NB4 (cell line): ENCODE results near the gene SHLD1.

ENCODE experiments used
- MYC ChIP-seq: IDR thresholded peaks from 2 replicates; pipeline ENCODE4 v1.6.1; 2011; ENCODE audit warnings: low read depth, low read length
- POLR2A ChIP-seq: IDR thresholded peaks from 2 replicates; pipeline ENCODE4 v1.6.1; 2011; ENCODE audit warnings: mild to moderate bottlenecking; ENCODE audit not compliant: insufficient read length; ENCODE audit errors: extremely low read depth
- TF ChIP-seq, protein P1 (sequence below): IDR thresholded peaks from one replicate; pipeline ENCODE4 v1.5.1; 2012; ENCODE audit warnings: low read depth, low read length
- TF ChIP-seq, protein P2 (sequence below): IDR thresholded peaks from 2 replicates; pipeline ENCODE4 v1.6.1; 2011; ENCODE audit warnings: low read depth, low read length

DNA sequence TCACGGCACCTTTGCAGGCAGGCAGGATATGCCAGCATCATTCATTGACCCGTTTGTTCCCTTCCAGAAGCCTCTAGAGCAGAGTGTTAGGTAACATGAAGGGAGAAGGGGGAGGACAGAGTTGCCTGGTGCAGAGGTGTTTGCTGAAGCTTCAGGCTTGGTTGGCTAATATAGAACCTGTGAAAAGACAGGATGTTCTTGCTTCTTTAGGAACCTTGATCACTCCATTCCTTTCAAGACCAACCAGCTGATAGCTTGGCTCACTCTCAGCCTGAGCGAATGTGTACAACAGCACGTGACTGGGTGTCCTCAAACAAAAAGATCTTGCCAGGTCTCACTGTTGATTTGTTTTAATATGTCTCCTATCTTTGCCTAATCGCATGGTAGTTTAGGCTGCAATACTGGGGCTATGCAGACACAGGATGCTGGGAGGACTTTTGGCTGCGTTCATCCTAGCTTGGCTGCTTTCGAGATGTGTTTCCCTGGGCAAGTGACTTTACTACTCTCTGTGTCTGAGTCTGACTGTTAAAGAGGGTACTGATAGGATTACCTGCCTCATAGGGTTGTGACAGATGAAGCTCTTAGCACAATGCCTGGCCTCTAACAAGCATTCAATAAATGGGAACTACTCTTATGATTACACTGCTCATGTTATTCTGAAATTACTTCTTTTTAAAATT is 16.0 kb downstream of the SHLD1 start:
- TF ChIP-seq POLR2A: no peak
- TF ChIP-seq, protein P1, sequence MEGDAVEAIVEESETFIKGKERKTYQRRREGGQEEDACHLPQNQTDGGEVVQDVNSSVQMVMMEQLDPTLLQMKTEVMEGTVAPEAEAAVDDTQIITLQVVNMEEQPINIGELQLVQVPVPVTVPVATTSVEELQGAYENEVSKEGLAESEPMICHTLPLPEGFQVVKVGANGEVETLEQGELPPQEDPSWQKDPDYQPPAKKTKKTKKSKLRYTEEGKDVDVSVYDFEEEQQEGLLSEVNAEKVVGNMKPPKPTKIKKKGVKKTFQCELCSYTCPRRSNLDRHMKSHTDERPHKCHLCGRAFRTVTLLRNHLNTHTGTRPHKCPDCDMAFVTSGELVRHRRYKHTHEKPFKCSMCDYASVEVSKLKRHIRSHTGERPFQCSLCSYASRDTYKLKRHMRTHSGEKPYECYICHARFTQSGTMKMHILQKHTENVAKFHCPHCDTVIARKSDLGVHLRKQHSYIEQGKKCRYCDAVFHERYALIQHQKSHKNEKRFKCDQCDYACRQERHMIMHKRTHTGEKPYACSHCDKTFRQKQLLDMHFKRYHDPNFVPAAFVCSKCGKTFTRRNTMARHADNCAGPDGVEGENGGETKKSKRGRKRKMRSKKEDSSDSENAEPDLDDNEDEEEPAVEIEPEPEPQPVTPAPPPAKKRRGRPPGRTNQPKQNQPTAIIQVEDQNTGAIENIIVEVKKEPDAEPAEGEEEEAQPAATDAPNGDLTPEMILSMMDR: no peak
- TF ChIP-seq MYC: no peak
- TF ChIP-seq, protein P2, sequence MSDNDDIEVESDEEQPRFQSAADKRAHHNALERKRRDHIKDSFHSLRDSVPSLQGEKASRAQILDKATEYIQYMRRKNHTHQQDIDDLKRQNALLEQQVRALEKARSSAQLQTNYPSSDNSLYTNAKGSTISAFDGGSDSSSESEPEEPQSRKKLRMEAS: no peak
